ENCODE data around the gene KCND3. TPM values are rescaled to one million over a fixed set of nuclear protein-coding genes. Genes with fewer than 3 reads are reported as not detected.

The KCND3 gene
- total RNA-seq, 4 donors from 2014 or later: 1.0 to 6.9 (median 3.9) TPM

DNA sequence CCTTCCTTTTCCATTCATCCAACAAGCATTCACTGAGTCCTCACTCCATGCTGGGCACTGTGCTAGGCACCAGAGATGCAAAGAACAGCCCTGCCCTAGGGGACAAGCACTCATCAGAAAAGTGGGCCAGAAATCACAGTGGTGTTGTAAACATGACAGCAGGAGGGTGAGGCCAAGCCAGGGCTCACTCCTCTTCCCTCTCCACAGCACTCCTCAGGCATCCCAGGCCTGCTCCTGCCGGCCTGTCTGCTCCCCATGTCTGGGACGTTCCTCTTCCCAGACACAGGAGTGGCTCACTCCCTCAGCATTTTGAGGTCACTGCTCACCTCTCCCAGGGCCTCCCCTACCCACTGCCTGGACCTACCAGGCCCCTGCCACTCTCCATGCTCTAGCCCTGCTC is 61.8 kb downstream of the KCND3 start:
- Histone ChIP-seq H3K4me1 (no peaks in the 10 kb centered on the region), H3K36me3 (no peaks in the 10 kb centered on the region), H3K9me3 (no peaks in the 10 kb centered on the region), H3K27me3 (no peaks in the 10 kb centered on the region), H3K4me3 (no peak overlapping the region), H3K27ac (no peak overlapping the region)
- DNase-seq (ENCODE audit: low spot score in 2 of 2): no peak
- TF ChIP-seq POLR2A (IDR thresholded peaks at IDR 0.05): no peak
- no peak for TF ChIP-seq EP300 (IDR thresholded peaks at IDR 0.05)
- TF ChIP-seq, protein P1, sequence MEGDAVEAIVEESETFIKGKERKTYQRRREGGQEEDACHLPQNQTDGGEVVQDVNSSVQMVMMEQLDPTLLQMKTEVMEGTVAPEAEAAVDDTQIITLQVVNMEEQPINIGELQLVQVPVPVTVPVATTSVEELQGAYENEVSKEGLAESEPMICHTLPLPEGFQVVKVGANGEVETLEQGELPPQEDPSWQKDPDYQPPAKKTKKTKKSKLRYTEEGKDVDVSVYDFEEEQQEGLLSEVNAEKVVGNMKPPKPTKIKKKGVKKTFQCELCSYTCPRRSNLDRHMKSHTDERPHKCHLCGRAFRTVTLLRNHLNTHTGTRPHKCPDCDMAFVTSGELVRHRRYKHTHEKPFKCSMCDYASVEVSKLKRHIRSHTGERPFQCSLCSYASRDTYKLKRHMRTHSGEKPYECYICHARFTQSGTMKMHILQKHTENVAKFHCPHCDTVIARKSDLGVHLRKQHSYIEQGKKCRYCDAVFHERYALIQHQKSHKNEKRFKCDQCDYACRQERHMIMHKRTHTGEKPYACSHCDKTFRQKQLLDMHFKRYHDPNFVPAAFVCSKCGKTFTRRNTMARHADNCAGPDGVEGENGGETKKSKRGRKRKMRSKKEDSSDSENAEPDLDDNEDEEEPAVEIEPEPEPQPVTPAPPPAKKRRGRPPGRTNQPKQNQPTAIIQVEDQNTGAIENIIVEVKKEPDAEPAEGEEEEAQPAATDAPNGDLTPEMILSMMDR (IDR thresholded peaks at IDR 0.05): no peak
- 31 to 56% methylated on average over 2 of the region's 2 CpGs for whole genome bisulfite sequencing, 2 donors

- Histone ChIP-seq H3K4me1 (peaks cover 0 to 8% (median 0%) of the 10 kb centered on the region in 4 donors), H3K9me3 (no peaks in the 10 kb centered on the region), H3K36me3 (no peaks in the 10 kb centered on the region), H3K4me3 (no peak overlapping the region), H3K27ac (no peak overlapping the region), H3K27me3 (no peaks in the 10 kb centered on the region)
- no peak for DNase-seq (ENCODE audit: low spot score in 2 of 2)
- WGBS, 2 donors: 67 to 79% methylated on average over 2 of the region's 2 CpGs
- no peak for TF ChIP-seq EP300 (IDR thresholded peaks at IDR 0.05)
- TF ChIP-seq POLR2A (IDR thresholded peaks at IDR 0.05): no peak
- TF ChIP-seq, protein P1 (IDR thresholded peaks at IDR 0.05): no peak
Observed at GRCh38 chr1:111924786-111925185, 64.7 kb downstream of the KCND3 start.

DNA sequence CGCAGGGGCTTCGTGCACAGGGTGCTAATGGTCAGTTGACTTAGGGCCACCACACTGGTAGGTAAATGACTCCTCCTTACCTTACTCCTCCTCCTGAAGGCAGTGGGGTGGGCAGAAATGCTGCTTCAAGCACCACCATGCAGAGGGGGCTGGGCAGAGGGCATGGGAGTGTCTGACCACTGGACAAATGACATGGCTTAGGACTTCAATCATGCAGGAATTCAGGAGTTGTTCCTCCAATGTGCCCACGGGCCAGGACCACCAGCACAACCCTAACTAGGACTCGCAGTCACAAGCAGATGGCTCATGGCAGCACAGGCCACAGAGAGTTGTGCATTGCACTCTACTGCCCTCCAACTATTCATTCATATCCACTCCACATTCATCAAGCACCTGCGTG is 65.7 kb downstream of the KCND3 start:
- Histone ChIP-seq H3K27ac (no peak overlapping the region), H3K9me3 (no peaks in the 10 kb centered on the region), H3K27me3 (no peaks in the 10 kb centered on the region), H3K4me1 (peaks cover 0 to 8% (median 0%) of the 10 kb centered on the region in 4 donors), H3K36me3 (no peaks in the 10 kb centered on the region), H3K4me3 (no peak overlapping the region)
- 88 to 90% methylated on average over 4 to 5 of the region's 5 CpGs for WGBS, 2 donors
- no peak for DNase-seq (ENCODE audit: low spot score in 2 of 2)
- TF ChIP-seq EP300 (IDR thresholded peaks at IDR 0.05) (no peak), POLR2A (IDR thresholded peaks at IDR 0.05) (no peak)
- TF ChIP-seq, protein P1 (IDR thresholded peaks at IDR 0.05): no peak

DNA sequence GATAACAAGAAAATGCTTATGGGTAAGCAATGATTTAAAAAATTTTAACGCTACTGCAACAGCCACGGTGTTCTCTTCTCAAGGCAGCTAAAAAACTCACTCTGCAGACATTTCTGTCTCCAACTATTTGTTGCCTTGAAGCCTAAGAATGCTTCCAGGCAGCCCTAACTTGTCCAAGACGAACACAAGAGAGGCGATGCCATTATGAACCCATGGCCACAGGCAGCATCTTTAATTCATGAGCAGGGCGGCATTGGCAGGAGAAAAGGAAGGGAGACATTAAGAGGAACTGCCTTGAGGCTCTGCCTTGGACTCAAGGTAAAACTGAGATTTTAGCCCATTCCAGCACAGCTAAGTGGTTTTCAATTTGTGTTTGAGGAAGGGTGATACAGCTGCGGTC is 67.5 kb downstream of the KCND3 start:
- Histone ChIP-seq H3K27ac (no peak overlapping the region), H3K4me1 (peaks cover 0 to 8% (median 0%) of the 10 kb centered on the region in 4 donors)
- no peak for DNase-seq (ENCODE audit: low spot score in 2 of 2)

DNA sequence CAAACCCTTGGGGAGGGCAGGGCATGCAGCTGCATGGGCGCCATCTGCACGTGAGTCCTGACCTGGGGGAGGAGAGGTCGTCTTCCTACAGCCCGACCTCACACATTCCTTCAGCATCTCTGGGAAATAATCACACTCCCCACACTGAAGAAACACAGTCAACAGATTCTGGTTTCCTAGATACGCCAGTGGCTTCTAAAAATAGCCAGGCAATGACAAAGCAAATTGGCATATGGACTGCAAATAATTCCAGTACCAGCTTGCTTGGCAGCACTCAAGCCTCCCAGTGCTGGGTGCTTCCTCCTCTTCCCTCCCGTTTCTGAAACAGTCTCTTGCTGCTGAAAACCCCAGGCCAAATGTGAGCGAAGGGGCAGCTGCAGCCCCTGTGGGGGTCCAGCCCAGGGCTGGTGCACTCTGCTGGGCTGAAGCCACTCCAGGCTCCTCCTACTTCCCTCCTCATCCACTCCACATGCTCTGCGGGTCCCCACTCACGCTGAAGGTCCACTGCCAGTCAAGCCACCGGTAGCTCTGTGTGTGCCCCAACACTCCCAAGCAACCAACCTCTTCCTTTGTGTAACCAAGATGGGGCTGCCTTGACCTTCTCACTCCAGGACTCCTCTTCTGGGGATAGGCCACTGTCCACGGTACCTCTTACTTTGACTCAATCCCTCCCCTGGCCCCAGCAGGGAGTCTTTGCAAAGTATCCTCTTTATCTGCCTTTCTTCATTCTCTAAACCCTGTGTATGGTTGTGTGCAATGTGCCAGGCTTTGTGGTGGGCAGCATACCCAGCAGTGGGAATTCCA is 69.0 kb downstream of the KCND3 start:
- 43 to 57% methylated on average over 9 to 11 of the region's 11 CpGs for WGBS, 2 donors
- Histone ChIP-seq H3K9me3 (no peaks in the 10 kb centered on the region), H3K4me1 (peaks cover 0 to 8% (median 0%) of the 10 kb centered on the region in 4 donors), H3K27ac (no peak overlapping the region), H3K27me3 (no peaks in the 10 kb centered on the region), H3K4me3 (no peak overlapping the region), H3K36me3 (no peaks in the 10 kb centered on the region)
- TF ChIP-seq EP300 (IDR thresholded peaks at IDR 0.05): no peak
- TF ChIP-seq, protein P1 (IDR thresholded peaks at IDR 0.05): no peak
- no peak for TF ChIP-seq POLR2A (IDR thresholded peaks at IDR 0.05)
- no peak for DNase-seq (ENCODE audit: low spot score in 2 of 2)

More for the DNA sequence above, 67.5 kb downstream of the KCND3 start:
- Histone ChIP-seq H3K27me3 (no peaks in the 10 kb centered on the region), H3K9me3 (no peaks in the 10 kb centered on the region), H3K4me3 (no peak overlapping the region), H3K36me3 (no peaks in the 10 kb centered on the region)
- TF ChIP-seq, protein P1 (IDR thresholded peaks at IDR 0.05): no peak
- TF ChIP-seq EP300 (IDR thresholded peaks at IDR 0.05) (no peak), POLR2A (IDR thresholded peaks at IDR 0.05) (no peak)
- 77 to 83% methylated on average over 6 of the region's 6 CpGs for WGBS, 2 donors

All from tibial nerve (tissue), 4 donors.